A673 (cell line): ENCODE measurements around the gene GRK1. TPM values are rescaled to one million over a fixed set of nuclear protein-coding genes. Genes with fewer than 3 reads are reported as not detected.

Experiments
- BruUV-seq: library from RNA; stranded (reverse); fragments of 400-500 nt; replicated peaks from 2 replicates; lab custom pipeline; 2021; lab: Mats Ljungman, UMichigan
- CTCF ChIA-PET: fragments of 300-600 bp; sonication (Branson Sonifier 250); formaldehyde crosslinking; loops from one replicate; lab custom pipeline; 2022; ENCODE audit warnings: antibody characterized with exemption; lab: Charles Lee
- POLR2A ChIA-PET: fragments of 300-600 bp; sonication (Branson Sonifier 250); formaldehyde crosslinking; loops from one replicate; lab custom pipeline; 2022; ENCODE audit warnings: antibody characterized with exemption; ENCODE audit not compliant: low non-redundant PET; lab: Charles Lee
- DNase-seq: peaks from one replicate; pipeline ENCODE4 v3.0.0-alpha.2; 2015; ENCODE audit warnings: low spot score
- H3K27ac ChIP-seq: fragments of 200-600 bp; sonication (generic); 2 replicates; pipeline ENCODE4 v1.5.1; 2016; ENCODE audit warnings: mixed run types, low read depth, mild to moderate bottlenecking, mixed read lengths, antibody characterized with exemption, low read length; ENCODE audit not compliant: poor library complexity, severe bottlenecking
- H3K27me3 ChIP-seq: fragments of 200-600 bp; sonication (generic); replicated peaks from 2 replicates; pipeline ENCODE4 v1.6.1; 2017; ENCODE audit warnings: mixed run types, low read depth, mild to moderate bottlenecking, mixed read lengths, antibody characterized with exemption, low read length; ENCODE audit not compliant: insufficient read depth, poor library complexity
- H3K36me3 ChIP-seq: fragments of 200-600 bp; sonication (generic); 2 replicates; pipeline ENCODE4 v1.6.1; 2016; ENCODE audit warnings: mixed run types, mild to moderate bottlenecking, mixed read lengths, antibody characterized with exemption, low read length; ENCODE audit not compliant: insufficient read depth, poor library complexity, severe bottlenecking
- H3K4me1 ChIP-seq: fragments of 200-600 bp; sonication (generic); 2 replicates; pipeline ENCODE4 v1.6.1; 2017; ENCODE audit warnings: mixed run types, mild to moderate bottlenecking, mixed read lengths, antibody characterized with exemption, low read length; ENCODE audit not compliant: insufficient read depth, poor library complexity, severe bottlenecking
- H3K4me3 ChIP-seq: fragments of 200-600 bp; sonication (generic); 2 replicates; pipeline ENCODE4 v1.5.1; 2016; ENCODE audit warnings: low read depth, mixed run types, mild to moderate bottlenecking, mixed read lengths, low read length; ENCODE audit not compliant: poor library complexity, severe bottlenecking
- H3K9me3 ChIP-seq: fragments of 200-600 bp; sonication (generic); 2 replicates; pipeline ENCODE4 v1.6.1; 2016; ENCODE audit warnings: mixed run types, low read depth, mild to moderate bottlenecking, mixed read lengths, antibody characterized with exemption, low read length; ENCODE audit not compliant: poor library complexity, severe bottlenecking
- CTCF ChIP-seq: fragments of 300-800, 200-600 bp; sonication (generic); conservative IDR thresholded peaks from 2 replicates; pipeline ENCODE4 v1.5.1; 2017; ENCODE audit warnings: low read depth, mild to moderate bottlenecking, antibody characterized with exemption, low read length, moderate library complexity, mixed read lengths
- EZH2 ChIP-seq: fragments of 200-600 bp; sonication (generic); IDR thresholded peaks from 2 replicates; pipeline ENCODE4 v1.6.1; 2017; ENCODE audit warnings: borderline replicate concordance, low read depth, mild to moderate bottlenecking, mixed read lengths, antibody characterized with exemption, low read length; ENCODE audit not compliant: poor library complexity, severe bottlenecking
- intact Hi-C: fragments of 100-400 bp; cut with micrococcal nuclease; formaldehyde crosslinking; loops from one replicate; pipeline ENCODE4 v1.10.0; 2022; ENCODE audit not compliant: unreplicated experiment
- total RNA-seq: library from RNA; stranded (reverse); gene quantifications from 2 replicates; pipeline ENCODE4 v1.2.3, GENCODE V29; 2021

GRK1 gene
- total RNA-seq, 1 experiment from 2014 or later = not detected

- H3K27ac ChIP-seq = no peak overlapping the region
- CTCF ChIA-PET = no interaction called here
Measured at GRCh38 chr13:113671066-113672001, 4.3 kb downstream of the GRK1 start.

GRCh38 chr13:113672002-113672651 is 5.1 kb downstream of the GRK1 start:
- intact Hi-C loops = no loop called here
- no peaks in the 10 kb centered on the region for H3K4me1 ChIP-seq
- H3K4me3 ChIP-seq = no peak overlapping the region
- no peaks in the 10 kb centered on the region for H3K36me3 ChIP-seq
- H3K27me3 ChIP-seq = no peaks in the 10 kb centered on the region
- no peak for DNase-seq
- no TSS peak for BruUV-seq
- CTCF ChIA-PET = no interaction called here
- no peak overlapping the region for H3K27ac ChIP-seq
- POLR2A ChIA-PET = no interaction called here
- TF ChIP-seq CTCF = no peak
- TF ChIP-seq EZH2 = no peak
- H3K9me3 ChIP-seq = no peaks in the 10 kb centered on the region

More at GRCh38 chr13:113671066-113672001, 4.3 kb downstream of the GRK1 start:
- no peak for TF ChIP-seq CTCF
- TF ChIP-seq EZH2 = no peak
- no peaks in the 10 kb centered on the region for H3K4me1 ChIP-seq
- POLR2A ChIA-PET = no interaction called here
- DNase-seq = no peak
- no TSS peak for BruUV-seq
- H3K27me3 ChIP-seq = no peaks in the 10 kb centered on the region
- H3K36me3 ChIP-seq = no peaks in the 10 kb centered on the region
- intact Hi-C loops = no loop called here
- no peak overlapping the region for H3K4me3 ChIP-seq
- no peaks in the 10 kb centered on the region for H3K9me3 ChIP-seq

GRCh38 chr13:113722921-113723320 is 55.9 kb downstream of the GRK1 start:
- H3K4me3 ChIP-seq = no peak overlapping the region
- intact Hi-C loops = no loop called here
- TF ChIP-seq EZH2 (no peak), CTCF (no peak)
- no peak for DNase-seq
- no peaks in the 10 kb centered on the region for H3K9me3 ChIP-seq
- H3K36me3 ChIP-seq = no peaks in the 10 kb centered on the region
- CTCF ChIA-PET = no interaction called here
- BruUV-seq = no TSS peak
- H3K27me3 ChIP-seq = no peaks in the 10 kb centered on the region
- H3K27ac ChIP-seq = no peak overlapping the region
- H3K4me1 ChIP-seq = no peaks in the 10 kb centered on the region
- POLR2A ChIA-PET = no interaction called here
